ENCODE measurements around the gene KMT5B.

DNA sequence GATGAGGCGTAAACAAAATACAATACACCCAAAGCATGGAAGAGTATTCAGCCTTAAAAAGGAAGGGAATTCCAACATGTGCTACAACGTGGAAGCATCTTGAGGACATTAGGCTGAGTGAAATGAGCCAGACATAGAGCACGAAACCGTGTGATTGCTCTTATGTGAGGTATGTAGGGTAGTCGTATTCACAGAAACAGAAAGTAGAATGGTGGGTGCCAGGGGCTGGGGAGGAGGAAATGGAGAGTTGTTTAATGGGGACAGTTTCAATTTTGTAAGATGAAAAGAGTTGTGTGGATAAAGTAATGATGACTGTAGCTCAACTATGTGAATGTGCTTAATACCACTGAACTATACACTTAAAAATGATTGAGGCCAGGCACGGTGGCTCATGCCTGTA, 10.2 kb upstream of the KMT5B start:
- TF ChIP-seq, protein P1, sequence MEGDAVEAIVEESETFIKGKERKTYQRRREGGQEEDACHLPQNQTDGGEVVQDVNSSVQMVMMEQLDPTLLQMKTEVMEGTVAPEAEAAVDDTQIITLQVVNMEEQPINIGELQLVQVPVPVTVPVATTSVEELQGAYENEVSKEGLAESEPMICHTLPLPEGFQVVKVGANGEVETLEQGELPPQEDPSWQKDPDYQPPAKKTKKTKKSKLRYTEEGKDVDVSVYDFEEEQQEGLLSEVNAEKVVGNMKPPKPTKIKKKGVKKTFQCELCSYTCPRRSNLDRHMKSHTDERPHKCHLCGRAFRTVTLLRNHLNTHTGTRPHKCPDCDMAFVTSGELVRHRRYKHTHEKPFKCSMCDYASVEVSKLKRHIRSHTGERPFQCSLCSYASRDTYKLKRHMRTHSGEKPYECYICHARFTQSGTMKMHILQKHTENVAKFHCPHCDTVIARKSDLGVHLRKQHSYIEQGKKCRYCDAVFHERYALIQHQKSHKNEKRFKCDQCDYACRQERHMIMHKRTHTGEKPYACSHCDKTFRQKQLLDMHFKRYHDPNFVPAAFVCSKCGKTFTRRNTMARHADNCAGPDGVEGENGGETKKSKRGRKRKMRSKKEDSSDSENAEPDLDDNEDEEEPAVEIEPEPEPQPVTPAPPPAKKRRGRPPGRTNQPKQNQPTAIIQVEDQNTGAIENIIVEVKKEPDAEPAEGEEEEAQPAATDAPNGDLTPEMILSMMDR (IDR thresholded peaks at IDR 0.05) = no peak
- TF ChIP-seq POLR2A (IDR thresholded peaks at IDR 0.05) = no peak

Measured in thyroid gland (tissue), 4 donors.